ENCODE results near the gene EPHA7.

EPHA7 gene

GRCh38 chr6:93329301-93330000 lies 89.9 kb downstream of the EPHA7 start:
- TF ChIP-seq ZFX (IDR thresholded peaks at IDR 0.05; ENCODE audit: borderline replicate concordance) (no peak), CTCF (IDR thresholded peaks at IDR 0.05) (no peak)
- no peak overlapping the region for H3K27ac ChIP-seq

GRCh38 chr6:93327857-93328256 lies 91.5 kb downstream of the EPHA7 start:
- no peak for TF ChIP-seq CTCF (IDR thresholded peaks at IDR 0.05)
- TF ChIP-seq ZFX (IDR thresholded peaks at IDR 0.05; ENCODE audit: borderline replicate concordance): no peak
- H3K27ac ChIP-seq: no peak overlapping the region

GRCh38 chr6:93325761-93326160 lies 93.6 kb downstream of the EPHA7 start:
- TF ChIP-seq CTCF (IDR thresholded peaks at IDR 0.05): no peak
- no peak for TF ChIP-seq ZFX (IDR thresholded peaks at IDR 0.05; ENCODE audit: borderline replicate concordance)
- H3K27ac ChIP-seq: no peak overlapping the region

- no peak overlapping the region for H3K27ac ChIP-seq
- TF ChIP-seq ZFX (IDR thresholded peaks at IDR 0.05; ENCODE audit: borderline replicate concordance) (no peak), CTCF (IDR thresholded peaks at IDR 0.05) (no peak)
Measured at GRCh38 chr6:93323630-93324029, 95.7 kb downstream of the EPHA7 start.

GRCh38 chr6:93322651-93323050 lies 96.7 kb downstream of the EPHA7 start:
- TF ChIP-seq CTCF (IDR thresholded peaks at IDR 0.05): no peak
- TF ChIP-seq ZFX (IDR thresholded peaks at IDR 0.05; ENCODE audit: borderline replicate concordance): no peak
- H3K27ac ChIP-seq: no peak overlapping the region

- H3K27ac ChIP-seq: no peak overlapping the region
- TF ChIP-seq CTCF (IDR thresholded peaks at IDR 0.05) (no peak), ZFX (IDR thresholded peaks at IDR 0.05; ENCODE audit: borderline replicate concordance) (no peak)
Measured at GRCh38 chr6:93319304-93319703, 100.1 kb downstream of the EPHA7 start.

- TF ChIP-seq CTCF (IDR thresholded peaks at IDR 0.05): no peak
- TF ChIP-seq ZFX (IDR thresholded peaks at IDR 0.05; ENCODE audit: borderline replicate concordance): no peak
Measured at GRCh38 chr6:93318121-93318520, 101.2 kb downstream of the EPHA7 start.

More at GRCh38 chr6:93318121-93318520, 101.2 kb downstream of the EPHA7 start:
- no peak overlapping the region for H3K27ac ChIP-seq
